ENCODE results near the gene ZC3H6.

DNA sequence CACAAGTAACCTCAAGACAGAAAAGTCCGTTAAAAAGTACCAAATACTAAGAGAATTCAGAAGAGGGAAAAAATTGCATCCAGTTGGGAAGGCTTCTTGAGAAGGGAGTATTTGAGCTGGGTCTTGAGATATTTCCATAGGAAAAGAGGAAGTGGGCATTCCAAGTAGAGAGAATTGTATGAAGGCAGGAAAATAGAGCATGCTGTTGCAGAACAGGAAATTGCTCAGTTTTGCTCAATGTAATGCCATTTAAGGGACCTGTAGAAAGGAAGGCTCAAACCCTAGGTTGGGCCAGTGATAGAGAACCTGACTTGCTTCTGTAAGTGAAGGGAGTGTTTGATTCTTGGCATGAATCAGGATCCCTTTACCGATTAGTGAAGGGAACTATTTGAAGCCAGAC lies 19.5 kb upstream of the ZC3H6 start:
- TF ChIP-seq, protein P1, sequence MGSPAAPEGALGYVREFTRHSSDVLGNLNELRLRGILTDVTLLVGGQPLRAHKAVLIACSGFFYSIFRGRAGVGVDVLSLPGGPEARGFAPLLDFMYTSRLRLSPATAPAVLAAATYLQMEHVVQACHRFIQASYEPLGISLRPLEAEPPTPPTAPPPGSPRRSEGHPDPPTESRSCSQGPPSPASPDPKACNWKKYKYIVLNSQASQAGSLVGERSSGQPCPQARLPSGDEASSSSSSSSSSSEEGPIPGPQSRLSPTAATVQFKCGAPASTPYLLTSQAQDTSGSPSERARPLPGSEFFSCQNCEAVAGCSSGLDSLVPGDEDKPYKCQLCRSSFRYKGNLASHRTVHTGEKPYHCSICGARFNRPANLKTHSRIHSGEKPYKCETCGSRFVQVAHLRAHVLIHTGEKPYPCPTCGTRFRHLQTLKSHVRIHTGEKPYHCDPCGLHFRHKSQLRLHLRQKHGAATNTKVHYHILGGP (tag by site-specific recombination; IDR thresholded peaks at IDR 0.05) = no peak
- TF ChIP-seq, protein P2, sequence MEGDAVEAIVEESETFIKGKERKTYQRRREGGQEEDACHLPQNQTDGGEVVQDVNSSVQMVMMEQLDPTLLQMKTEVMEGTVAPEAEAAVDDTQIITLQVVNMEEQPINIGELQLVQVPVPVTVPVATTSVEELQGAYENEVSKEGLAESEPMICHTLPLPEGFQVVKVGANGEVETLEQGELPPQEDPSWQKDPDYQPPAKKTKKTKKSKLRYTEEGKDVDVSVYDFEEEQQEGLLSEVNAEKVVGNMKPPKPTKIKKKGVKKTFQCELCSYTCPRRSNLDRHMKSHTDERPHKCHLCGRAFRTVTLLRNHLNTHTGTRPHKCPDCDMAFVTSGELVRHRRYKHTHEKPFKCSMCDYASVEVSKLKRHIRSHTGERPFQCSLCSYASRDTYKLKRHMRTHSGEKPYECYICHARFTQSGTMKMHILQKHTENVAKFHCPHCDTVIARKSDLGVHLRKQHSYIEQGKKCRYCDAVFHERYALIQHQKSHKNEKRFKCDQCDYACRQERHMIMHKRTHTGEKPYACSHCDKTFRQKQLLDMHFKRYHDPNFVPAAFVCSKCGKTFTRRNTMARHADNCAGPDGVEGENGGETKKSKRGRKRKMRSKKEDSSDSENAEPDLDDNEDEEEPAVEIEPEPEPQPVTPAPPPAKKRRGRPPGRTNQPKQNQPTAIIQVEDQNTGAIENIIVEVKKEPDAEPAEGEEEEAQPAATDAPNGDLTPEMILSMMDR (tag by site-specific recombination; IDR thresholded peaks at IDR 0.05) = no peak
- no peak for TF ChIP-seq ZSCAN30 (tag by site-specific recombination; IDR thresholded peaks at IDR 0.05)
- TF ChIP-seq, protein P3, sequence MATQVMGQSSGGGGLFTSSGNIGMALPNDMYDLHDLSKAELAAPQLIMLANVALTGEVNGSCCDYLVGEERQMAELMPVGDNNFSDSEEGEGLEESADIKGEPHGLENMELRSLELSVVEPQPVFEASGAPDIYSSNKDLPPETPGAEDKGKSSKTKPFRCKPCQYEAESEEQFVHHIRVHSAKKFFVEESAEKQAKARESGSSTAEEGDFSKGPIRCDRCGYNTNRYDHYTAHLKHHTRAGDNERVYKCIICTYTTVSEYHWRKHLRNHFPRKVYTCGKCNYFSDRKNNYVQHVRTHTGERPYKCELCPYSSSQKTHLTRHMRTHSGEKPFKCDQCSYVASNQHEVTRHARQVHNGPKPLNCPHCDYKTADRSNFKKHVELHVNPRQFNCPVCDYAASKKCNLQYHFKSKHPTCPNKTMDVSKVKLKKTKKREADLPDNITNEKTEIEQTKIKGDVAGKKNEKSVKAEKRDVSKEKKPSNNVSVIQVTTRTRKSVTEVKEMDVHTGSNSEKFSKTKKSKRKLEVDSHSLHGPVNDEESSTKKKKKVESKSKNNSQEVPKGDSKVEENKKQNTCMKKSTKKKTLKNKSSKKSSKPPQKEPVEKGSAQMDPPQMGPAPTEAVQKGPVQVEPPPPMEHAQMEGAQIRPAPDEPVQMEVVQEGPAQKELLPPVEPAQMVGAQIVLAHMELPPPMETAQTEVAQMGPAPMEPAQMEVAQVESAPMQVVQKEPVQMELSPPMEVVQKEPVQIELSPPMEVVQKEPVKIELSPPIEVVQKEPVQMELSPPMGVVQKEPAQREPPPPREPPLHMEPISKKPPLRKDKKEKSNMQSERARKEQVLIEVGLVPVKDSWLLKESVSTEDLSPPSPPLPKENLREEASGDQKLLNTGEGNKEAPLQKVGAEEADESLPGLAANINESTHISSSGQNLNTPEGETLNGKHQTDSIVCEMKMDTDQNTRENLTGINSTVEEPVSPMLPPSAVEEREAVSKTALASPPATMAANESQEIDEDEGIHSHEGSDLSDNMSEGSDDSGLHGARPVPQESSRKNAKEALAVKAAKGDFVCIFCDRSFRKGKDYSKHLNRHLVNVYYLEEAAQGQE (tag by site-specific recombination; IDR thresholded peaks at IDR 0.05) = no peak

Measured in HEK293 (cell line).